CD1c-positive myeloid dendritic cell (primary cell): ENCODE measurements around the gene NCOA4.
"Not testable (repeated sequence)": the region's sequence is repeated elsewhere in the genome, so short reads cannot be mapped to it uniquely, and the experiment has no call there.

ENCODE experiments used
- DNase-seq: peaks from one replicate; pipeline ENCODE4 v3.0.0-alpha.2; 2016; ENCODE audit errors: extremely low spot score

The NCOA4 gene

GRCh38 chr10:46019569-46020343, 10.7 kb downstream of the NCOA4 start:
- peak; percentile 59 for DNase-seq

DNA sequence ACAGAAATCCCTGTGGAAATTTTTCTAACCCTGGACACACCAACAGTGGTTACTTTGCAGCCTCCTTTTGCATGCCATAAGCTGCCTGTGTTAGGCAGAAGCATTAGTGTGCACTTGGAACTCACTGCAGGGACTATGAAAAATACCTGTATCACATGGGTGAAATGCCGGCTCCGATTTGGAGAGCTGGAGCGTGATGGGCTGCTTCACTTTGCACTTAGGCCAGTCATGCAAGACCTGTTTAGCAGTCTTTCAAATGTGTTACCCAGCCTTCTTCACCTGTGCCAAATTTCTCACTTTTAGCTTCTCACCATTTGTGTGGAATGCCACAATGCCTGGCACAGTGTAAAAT, 11.3 kb downstream of the NCOA4 start:
- DNase-seq = no peak

DNA sequence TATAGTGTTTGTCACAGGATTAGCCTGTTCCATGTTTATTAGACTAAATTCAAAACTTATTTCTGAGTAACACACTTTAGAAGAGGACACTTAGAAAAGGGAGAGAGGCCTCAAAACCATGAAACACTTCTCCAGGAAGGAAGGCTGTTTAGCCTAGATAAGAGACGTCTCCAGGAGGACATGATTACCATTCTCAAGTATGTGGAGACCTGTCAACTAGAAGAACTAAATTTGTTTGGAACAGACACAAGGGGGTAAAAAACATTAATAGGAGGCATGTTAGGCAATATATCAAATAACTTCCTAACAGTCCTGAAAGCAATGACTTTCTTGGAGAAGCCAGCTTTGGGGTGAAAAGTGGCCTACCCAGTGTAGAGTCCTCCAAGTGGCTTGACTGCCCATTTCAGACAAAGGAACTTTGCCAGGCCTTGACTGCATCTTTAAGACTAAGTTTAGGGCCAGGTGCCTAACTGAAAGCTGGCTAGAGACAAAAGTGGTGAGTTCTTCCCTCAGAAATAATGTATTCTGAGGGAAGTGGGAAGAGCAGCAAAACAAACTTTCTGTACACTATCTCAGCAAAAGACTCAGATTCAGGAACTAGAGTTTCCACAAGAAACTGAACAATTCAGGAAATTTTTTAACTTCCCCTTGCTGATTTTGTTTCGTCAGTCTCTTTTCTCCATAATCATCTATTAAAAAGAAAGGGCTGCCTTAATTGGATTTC, 11.8 kb downstream of the NCOA4 start:
- peak; percentile 81 for DNase-seq

DNA sequence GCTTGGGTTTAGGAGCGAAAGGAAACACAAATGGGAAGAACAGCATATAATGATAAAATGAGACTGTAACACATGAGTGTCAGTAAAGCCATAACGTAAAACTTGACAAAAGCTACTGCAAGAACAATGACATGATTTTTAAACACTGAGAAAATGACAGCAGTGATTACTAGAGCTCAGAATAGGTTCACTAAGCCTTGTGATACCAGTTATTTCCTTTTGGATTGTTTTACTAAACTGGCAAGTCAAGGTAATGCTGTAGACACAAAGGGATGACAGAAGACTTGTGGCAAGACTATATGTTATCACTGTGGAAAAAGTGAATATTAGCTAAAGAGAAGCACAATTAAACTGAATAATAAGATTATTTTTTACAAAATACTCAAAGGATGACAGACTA, 12.7 kb downstream of the NCOA4 start:
- DNase-seq = no peak

GRCh38 chr10:46016811-46017210, 13.6 kb downstream of the NCOA4 start:
- DNase-seq = no peak

DNA sequence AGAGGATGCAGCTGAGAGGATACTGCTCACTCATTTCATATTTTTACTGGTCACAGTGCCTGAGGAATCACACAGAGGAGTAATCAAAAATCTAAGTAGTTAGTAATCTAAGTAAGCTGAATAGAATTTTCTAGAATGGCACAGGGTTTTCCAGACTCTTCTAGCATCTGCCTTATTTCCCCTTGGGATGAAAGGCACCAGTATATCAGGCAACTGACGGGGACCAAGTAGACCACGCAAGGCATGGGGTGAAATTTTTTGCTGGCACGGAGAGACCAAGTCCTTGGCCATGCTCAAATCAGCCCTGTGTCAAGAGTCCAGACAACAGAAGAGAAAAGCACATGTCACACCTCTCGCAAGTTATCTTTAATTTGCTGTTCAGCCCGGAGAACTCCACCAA, 14.2 kb downstream of the NCOA4 start:
- DNase-seq = no peak

GRCh38 chr10:46014683-46015405, 15.6 kb downstream of the NCOA4 start:
- DNase-seq = no peak

GRCh38 chr10:46014206-46014605, 16.2 kb downstream of the NCOA4 start:
- DNase-seq = no peak

GRCh38 chr10:46012746-46013145, 17.7 kb downstream of the NCOA4 start:
- DNase-seq = no peak

DNA sequence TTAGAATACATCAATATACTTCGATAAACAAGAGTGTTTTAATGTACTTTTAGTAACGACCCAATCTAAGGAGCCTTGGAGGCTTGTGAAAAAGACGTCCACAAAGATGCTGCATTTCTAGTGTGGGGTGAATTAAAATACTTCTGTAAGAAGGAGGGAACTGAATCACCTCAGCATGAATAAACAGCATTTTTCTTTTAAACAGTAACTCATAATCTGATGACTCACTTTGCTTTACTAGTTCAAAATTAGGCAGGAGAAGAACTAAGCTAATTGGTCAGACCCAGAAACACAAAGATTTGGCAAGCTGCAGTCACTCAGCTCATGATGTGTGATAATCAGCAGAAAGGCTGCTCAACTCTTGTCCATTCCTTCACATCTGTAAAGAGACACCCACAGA, 24.2 kb downstream of the NCOA4 start:
- no peak for DNase-seq

GRCh38 chr10:46005383-46005782, 25.0 kb downstream of the NCOA4 start:
- no peak for DNase-seq

- DNase-seq = no peak
Observed at GRCh38 chr10:46004963-46005362, 25.5 kb downstream of the NCOA4 start.

- no peak for DNase-seq
Observed at GRCh38 chr10:46002916-46003693, 27.3 kb downstream of the NCOA4 start.

- DNase-seq = not testable (repeated sequence)
Observed at GRCh38 chr10:46002189-46002687, 28.2 kb downstream of the NCOA4 start.

- no peak for DNase-seq
Observed at GRCh38 chr10:46001187-46001756, 29.2 kb downstream of the NCOA4 start.

GRCh38 chr10:46000538-46000937, 29.9 kb downstream of the NCOA4 start:
- DNase-seq = no peak

DNA sequence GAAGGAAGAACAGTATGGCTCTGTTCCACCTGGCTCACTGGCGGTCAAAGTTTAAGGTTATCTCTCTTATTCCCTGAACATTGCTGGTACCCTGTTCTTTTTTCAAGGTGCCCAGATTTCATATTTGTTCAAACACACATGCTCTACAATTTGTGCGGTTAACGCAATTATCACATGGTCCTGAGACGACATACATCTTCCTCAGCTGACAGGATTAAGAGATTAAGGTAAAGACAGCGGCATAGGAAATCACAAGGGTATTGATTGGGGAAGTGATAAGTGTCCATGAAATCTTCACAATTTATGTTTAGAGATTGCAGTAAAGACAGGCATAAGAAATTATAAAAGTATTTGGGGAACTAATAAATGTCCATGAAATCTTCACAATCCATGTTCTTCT, 30.5 kb downstream of the NCOA4 start:
- not testable (repeated sequence) for DNase-seq

DNA sequence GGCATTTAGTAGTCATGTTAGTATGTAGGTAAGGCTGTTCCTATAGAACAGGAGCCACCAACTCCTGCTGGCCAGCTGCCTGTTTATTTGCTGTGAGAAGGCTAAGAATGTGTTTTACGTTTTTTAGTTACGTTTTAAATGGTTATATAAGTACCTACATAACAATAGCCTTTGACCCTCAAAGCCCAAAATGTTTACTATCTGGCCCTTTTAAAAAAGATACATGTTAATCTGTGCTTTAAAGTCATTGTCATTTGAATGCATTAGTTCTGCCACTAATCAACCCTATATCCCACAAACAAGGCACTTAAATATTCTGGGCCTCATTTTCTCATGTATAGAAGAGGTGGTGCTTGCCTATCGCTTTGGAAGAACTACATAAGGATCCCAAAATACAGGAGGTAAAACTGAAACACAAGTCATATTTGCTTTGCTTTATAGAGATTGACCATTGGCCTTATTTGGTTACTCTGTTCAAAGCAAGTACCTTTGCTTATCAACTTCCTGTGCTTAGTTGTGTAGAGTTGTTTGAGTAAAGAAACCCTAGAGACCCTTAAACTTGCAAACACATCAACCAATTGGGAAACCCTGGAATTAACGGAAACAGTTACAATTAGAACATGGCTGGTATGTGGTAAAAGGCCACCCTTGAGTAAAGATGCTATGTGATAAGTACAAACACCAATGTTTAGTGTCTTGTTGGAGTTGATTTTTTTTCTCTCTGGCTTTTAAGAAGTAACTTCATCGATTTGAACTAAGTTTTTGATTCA, 32.2 kb downstream of the NCOA4 start:
- DNase-seq = no peak

- no peak for DNase-seq
Observed at GRCh38 chr10:45997557-45997956, 32.9 kb downstream of the NCOA4 start.

GRCh38 chr10:45985590-45985989, 44.8 kb downstream of the NCOA4 start:
- not testable (repeated sequence) for DNase-seq

GRCh38 chr10:45984473-45984872, 46.0 kb downstream of the NCOA4 start:
- not testable (repeated sequence) for DNase-seq
